Measurements from ENCODE around the gene JAZF1. TPM values are rescaled to one million over a fixed set of nuclear protein-coding genes. Genes with fewer than 3 reads are reported as not detected.

JAZF1 gene
- total and polyA plus RNA-seq, 2 donors (not counting 1 experiment from before 2014, with no cell fraction given) = 14.0 to 38.6 TPM

- H3K79me2 ChIP-seq (ENCODE audit: control insufficient read depth, insufficient read depth, low read length) = peaks cover 87% of the 10 kb centered on the region
- CTCF ChIA-PET = interaction anchor here (2.8 kb wide), 1 partner anchor 21 kb away, joined by 22 read pairs; no protein-coding TSS in a partner anchor
- peaks cover 84% of the 10 kb centered on the region for H4K20me1 ChIP-seq (ENCODE audit: control insufficient read depth, insufficient read depth, low read length, poor library complexity, severe bottlenecking)
- DNase-seq = no peak
- intact Hi-C loops (cut with micrococcal nuclease) = no loop called here
- Mint-ChIP-seq H3K4me3 (no peak overlapping the region), H3K27ac (no peak overlapping the region), H3K9me3 (ENCODE audit: insufficient read depth) (no peaks in the 10 kb centered on the region), H3K4me1 (peaks cover 29% of the 10 kb centered on the region), H3K27me3 (no peaks in the 10 kb centered on the region)
- no peak overlapping the region for H3K4me3 ChIP-seq (ENCODE audit: control extremely low read depth in 1 of 5, extremely low read depth in 1 of 5, insufficient read depth in 1 of 5, low read depth in 2 of 5, low read length in 4 of 5)
- no peak overlapping the region for H3K9ac ChIP-seq (ENCODE audit: low read length)
- H3K4me2 ChIP-seq (replicated peaks; ENCODE audit: low read depth, low read length, poor library complexity, severe bottlenecking) = no peak overlapping the region
- H3K4me1 ChIP-seq (ENCODE audit: control insufficient read depth in 2 of 2, insufficient read depth in 2 of 2, low read length in 2 of 2) = peaks cover 3 to 4% of the 10 kb centered on the region in 2 donors
- H3K27me3 ChIP-seq (replicated peaks in 1 of 4; ENCODE audit: control extremely low read depth in 1 of 4, control insufficient read depth in 3 of 4, insufficient read depth in 4 of 4, low read length in 3 of 4) = no peaks in the 10 kb centered on the region
- H3K27ac ChIP-seq (ENCODE audit: low read length in 2 of 2) = no peak overlapping the region
- peaks cover 3 to 5% of the 10 kb centered on the region in 2 experiments for H3K36me3 ChIP-seq (replicated peaks in 1 of 2; ENCODE audit: control extremely low read depth in 1 of 2, control insufficient read depth in 1 of 2, extremely low read depth in 1 of 2, insufficient read depth in 2 of 2, low read length in 1 of 2)
- WGBS (ENCODE audit: insufficient coverage) = 100% methylated on average over 2 of the region's 3 CpGs
- no peak overlapping the region for H2AFZ ChIP-seq (ENCODE audit: insufficient read depth, low read depth, low read length, poor library complexity, severe bottlenecking)
- no peaks in the 10 kb centered on the region for H3K9me3 ChIP-seq (ENCODE audit: control extremely low read depth in 1 of 3, control insufficient read depth in 2 of 3, insufficient read depth in 1 of 3, low read length in 2 of 3)
- TF ChIP-seq EZH2 (IDR thresholded peaks at IDR 0.05; ENCODE audit: borderline replicate concordance, insufficient read depth, low read depth, low read length, poor library complexity, severe bottlenecking) = no peak
- TF ChIP-seq CTCF (IDR thresholded peaks at IDR 0.05) = no peak
- POLR2A ChIA-PET = interaction anchor here (0.6 kb wide), 1 partner anchor 143 kb away, joined by 3 read pairs; no protein-coding TSS in a partner anchor
- no peak for ATAC-seq (ENCODE audit: low read depth)
Observed at GRCh38 chr7:28075674-28076358, 104.8 kb downstream of the JAZF1 start.

GRCh38 chr7:28072876-28073514 lies 107.6 kb downstream of the JAZF1 start:
- no peak for TF ChIP-seq CTCF (IDR thresholded peaks at IDR 0.05)
- TF ChIP-seq EZH2 (IDR thresholded peaks at IDR 0.05; ENCODE audit: borderline replicate concordance, insufficient read depth, low read depth, low read length, poor library complexity, severe bottlenecking) = no peak
- H3K9me3 Mint-ChIP-seq (ENCODE audit: insufficient read depth) = no peaks in the 10 kb centered on the region
- H4K20me1 ChIP-seq (ENCODE audit: control insufficient read depth, insufficient read depth, low read length, poor library complexity, severe bottlenecking) = peaks cover 95% of the 10 kb centered on the region
- intact Hi-C loops (cut with micrococcal nuclease) = no loop called here
- no peaks in the 10 kb centered on the region for H3K27me3 Mint-ChIP-seq
- 100% methylated on average over 1 of the region's 8 CpGs for WGBS (ENCODE audit: insufficient coverage)
- no peak overlapping the region for H3K4me3 ChIP-seq (ENCODE audit: control extremely low read depth in 1 of 5, extremely low read depth in 1 of 5, insufficient read depth in 1 of 5, low read depth in 2 of 5, low read length in 4 of 5)
- CTCF ChIA-PET = interaction anchor here (2.3 kb wide), 1 partner anchor 23 kb away, joined by 10 read pairs; no protein-coding TSS in a partner anchor
- H3K27ac ChIP-seq (ENCODE audit: low read length in 2 of 2) = no peak overlapping the region
- no peak overlapping the region for H2AFZ ChIP-seq (ENCODE audit: insufficient read depth, low read depth, low read length, poor library complexity, severe bottlenecking)
- peaks cover 98% of the 10 kb centered on the region for H3K79me2 ChIP-seq (ENCODE audit: control insufficient read depth, insufficient read depth, low read length)
- POLR2A ChIA-PET = no interaction called here
- H3K27ac Mint-ChIP-seq = no peak overlapping the region
- no peaks in the 10 kb centered on the region for H3K27me3 ChIP-seq (replicated peaks in 1 of 4; ENCODE audit: control extremely low read depth in 1 of 4, control insufficient read depth in 3 of 4, insufficient read depth in 4 of 4, low read length in 3 of 4)
- no peak overlapping the region for H3K9ac ChIP-seq (ENCODE audit: low read length)
- no peak overlapping the region for H3K4me2 ChIP-seq (replicated peaks; ENCODE audit: low read depth, low read length, poor library complexity, severe bottlenecking)
- peaks cover 29% of the 10 kb centered on the region for H3K4me1 Mint-ChIP-seq
- H3K9me3 ChIP-seq (ENCODE audit: control extremely low read depth in 1 of 3, control insufficient read depth in 2 of 3, insufficient read depth in 1 of 3, low read length in 2 of 3) = no peaks in the 10 kb centered on the region
- DNase-seq = no peak
- H3K4me1 ChIP-seq (ENCODE audit: control insufficient read depth in 2 of 2, insufficient read depth in 2 of 2, low read length in 2 of 2) = peaks cover 0 to under 1% of the 10 kb centered on the region in 2 donors
- ATAC-seq (ENCODE audit: low read depth) = no peak
- no peak overlapping the region for H3K4me3 Mint-ChIP-seq
- H3K36me3 ChIP-seq (replicated peaks in 1 of 2; ENCODE audit: control extremely low read depth in 1 of 2, control insufficient read depth in 1 of 2, extremely low read depth in 1 of 2, insufficient read depth in 2 of 2, low read length in 1 of 2) = peaks cover 5 to 9% of the 10 kb centered on the region in 2 experiments

Data from B cell (primary cell).